ENCODE results near the gene GEMIN5. TPM values are rescaled to one million over a fixed set of nuclear protein-coding genes. Genes with fewer than 3 reads are reported as not detected.

Gene GEMIN5, protein sequence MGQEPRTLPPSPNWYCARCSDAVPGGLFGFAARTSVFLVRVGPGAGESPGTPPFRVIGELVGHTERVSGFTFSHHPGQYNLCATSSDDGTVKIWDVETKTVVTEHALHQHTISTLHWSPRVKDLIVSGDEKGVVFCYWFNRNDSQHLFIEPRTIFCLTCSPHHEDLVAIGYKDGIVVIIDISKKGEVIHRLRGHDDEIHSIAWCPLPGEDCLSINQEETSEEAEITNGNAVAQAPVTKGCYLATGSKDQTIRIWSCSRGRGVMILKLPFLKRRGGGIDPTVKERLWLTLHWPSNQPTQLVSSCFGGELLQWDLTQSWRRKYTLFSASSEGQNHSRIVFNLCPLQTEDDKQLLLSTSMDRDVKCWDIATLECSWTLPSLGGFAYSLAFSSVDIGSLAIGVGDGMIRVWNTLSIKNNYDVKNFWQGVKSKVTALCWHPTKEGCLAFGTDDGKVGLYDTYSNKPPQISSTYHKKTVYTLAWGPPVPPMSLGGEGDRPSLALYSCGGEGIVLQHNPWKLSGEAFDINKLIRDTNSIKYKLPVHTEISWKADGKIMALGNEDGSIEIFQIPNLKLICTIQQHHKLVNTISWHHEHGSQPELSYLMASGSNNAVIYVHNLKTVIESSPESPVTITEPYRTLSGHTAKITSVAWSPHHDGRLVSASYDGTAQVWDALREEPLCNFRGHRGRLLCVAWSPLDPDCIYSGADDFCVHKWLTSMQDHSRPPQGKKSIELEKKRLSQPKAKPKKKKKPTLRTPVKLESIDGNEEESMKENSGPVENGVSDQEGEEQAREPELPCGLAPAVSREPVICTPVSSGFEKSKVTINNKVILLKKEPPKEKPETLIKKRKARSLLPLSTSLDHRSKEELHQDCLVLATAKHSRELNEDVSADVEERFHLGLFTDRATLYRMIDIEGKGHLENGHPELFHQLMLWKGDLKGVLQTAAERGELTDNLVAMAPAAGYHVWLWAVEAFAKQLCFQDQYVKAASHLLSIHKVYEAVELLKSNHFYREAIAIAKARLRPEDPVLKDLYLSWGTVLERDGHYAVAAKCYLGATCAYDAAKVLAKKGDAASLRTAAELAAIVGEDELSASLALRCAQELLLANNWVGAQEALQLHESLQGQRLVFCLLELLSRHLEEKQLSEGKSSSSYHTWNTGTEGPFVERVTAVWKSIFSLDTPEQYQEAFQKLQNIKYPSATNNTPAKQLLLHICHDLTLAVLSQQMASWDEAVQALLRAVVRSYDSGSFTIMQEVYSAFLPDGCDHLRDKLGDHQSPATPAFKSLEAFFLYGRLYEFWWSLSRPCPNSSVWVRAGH (N-terminal part only)
- total RNA-seq, result 14.4 and 28.4 TPM in 2 replicates

GRCh38 chr5:154937718-154938466 lies at the start of gene GEMIN5:
GEMIN5 (minus strand) TSS chr5:154938211; CDS start chr5:154938133, 78 bp downstream.

GRCh38 chr5:154940772-154941620 lies 3.0 kb upstream of the GEMIN5 start, which contains the start of gene MRPL22:
MRPL22 (plus strand) TSS chr5:154941073; CDS start chr5:154941111, 38 bp downstream.

DNA sequence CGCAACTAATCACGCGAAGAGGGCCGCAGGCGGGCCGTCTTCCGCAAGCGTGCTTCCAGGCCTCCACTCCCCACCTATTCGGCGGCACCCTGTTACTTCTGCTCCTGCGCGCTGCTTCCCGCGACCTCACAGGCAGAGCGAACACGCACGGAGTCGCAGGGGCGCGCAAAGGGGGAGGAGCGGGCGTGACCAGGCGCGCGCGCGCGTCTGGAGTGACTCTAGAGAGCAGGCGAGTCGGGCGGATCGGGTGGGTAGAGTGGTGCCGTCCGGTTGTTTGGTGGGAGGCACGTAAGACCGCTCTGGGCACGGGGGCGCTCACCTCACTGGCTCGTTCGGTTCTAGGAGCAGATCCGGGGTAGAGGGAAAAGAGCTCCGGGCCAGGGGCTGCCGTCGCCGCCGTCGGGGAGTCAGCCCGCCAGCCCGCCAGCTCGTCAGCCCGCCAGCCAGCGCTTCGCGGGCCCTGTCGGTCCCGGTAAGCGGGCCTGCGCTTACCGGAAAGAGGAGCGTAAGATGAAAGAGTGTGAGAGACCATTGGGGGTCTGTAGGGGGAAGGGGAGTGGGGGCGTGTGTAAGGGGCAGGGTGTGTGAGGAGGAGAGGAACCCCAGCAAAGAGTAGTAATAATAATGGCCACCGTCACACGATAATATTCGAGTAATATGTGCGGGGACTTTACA lies 79.6 kb downstream of the GEMIN5 start, which contains the start of gene CNOT8:
Gene CNOT8 (plus strand): TSS at position 331 of the 675 bp plus-strand sequence. CDS start 4,652 bp downstream, outside the sequence.

DNA sequence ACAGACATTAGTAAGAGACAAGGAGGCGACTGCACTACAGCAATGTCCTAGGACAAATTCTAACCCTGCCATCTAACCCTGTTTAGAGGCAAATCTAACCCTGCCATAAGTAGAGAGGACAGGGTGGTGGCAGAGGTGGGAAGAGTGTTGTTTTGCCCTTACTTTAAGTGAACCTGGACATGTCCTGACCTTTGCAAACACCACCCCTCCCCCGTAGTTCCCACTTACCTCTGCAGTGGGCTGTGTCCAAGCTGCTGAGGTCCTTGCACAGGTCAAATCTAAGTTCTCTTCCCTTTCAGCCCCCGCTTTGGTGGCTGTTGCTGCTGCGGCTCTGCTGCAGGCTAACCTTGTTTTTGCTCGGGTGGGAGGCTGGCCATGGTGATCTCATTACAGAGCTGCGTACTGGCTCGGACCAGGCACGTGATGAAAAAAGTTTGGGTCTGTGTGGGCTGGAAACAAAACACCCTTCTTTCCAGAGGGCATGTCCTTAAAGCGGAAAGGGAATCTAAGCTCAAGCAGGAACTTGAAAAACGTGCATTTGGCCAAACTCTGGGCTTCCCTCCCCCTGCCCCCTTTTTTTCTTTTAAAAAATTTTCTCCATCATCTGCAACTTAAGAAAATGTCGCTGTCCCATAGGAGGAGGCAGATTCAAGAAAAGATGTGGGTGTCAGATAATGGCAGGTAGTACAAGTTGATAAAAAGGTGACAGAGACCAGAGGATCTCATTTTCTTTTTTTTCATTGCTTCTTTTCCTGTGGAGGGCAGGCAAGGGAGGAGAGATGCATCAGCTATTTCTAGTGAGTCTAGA lies 87.6 kb downstream of the GEMIN5 start, which contains the start of gene FAXDC2:
Gene FAXDC2 (minus strand): TSS at position 349 of the 808 bp plus-strand sequence. CDS start 12,425 bp downstream, outside the sequence.

Other genes starting within 250 kb of the GEMIN5 start
- 40.0 and 66.7 TPM in 2 replicates for gene LARP1, start 182.8 kb downstream of the GEMIN5 start, total RNA-seq
- gene FAXDC2, start 87.6 kb downstream of the GEMIN5 start, total RNA-seq, result 0.77 and 7.9 TPM in 2 replicates
- gene CNOT8, start 79.6 kb downstream of the GEMIN5 start, total RNA-seq, result 64.6 and 110 TPM in 2 replicates
- 27.6 and 35.3 TPM in 2 replicates for gene MRPL22, start 2.9 kb upstream of the GEMIN5 start, total RNA-seq
- under 0.01 TPM in 1 of 2 replicates, not detected in the other for gene KIF4B, start 75.5 kb upstream of the GEMIN5 start, total RNA-seq